GM19351 (cell line): ENCODE data around the gene GNG12.

Experiments
- ATAC-seq: cut with Tn5 transposase; IDR thresholded peaks from one replicate; pipeline ENCODE4 v1.9.1; 2021; ENCODE audit warnings: mild to moderate bottlenecking, moderate library complexity; ENCODE audit not compliant: unreplicated experiment

The GNG12 gene

GRCh38 chr1:67832737-67833601, at the start of gene GNG12:
GNG12 (minus strand) TSS chr1:67833467; CDS start chr1:67707686, 125,781 bp downstream.
- peak; percentile 69 for ATAC-seq

- no peak for ATAC-seq
Measured at GRCh38 chr1:67882196-67882958, 49.1 kb upstream of the GNG12 start.

- no peak for ATAC-seq
Measured at GRCh38 chr1:67880056-67880601, 46.9 kb upstream of the GNG12 start.

- no peak for ATAC-seq
Measured at GRCh38 chr1:67879485-67879884, 46.2 kb upstream of the GNG12 start.

- ATAC-seq, result no peak
Measured at GRCh38 chr1:67874501-67875111, 41.3 kb upstream of the GNG12 start.

GRCh38 chr1:67869233-67869632, 36.0 kb upstream of the GNG12 start:
- no peak for ATAC-seq

- no peak for ATAC-seq
Measured at GRCh38 chr1:67863637-67864036, 30.4 kb upstream of the GNG12 start.

GRCh38 chr1:67862685-67863084, 29.4 kb upstream of the GNG12 start:
- no peak for ATAC-seq

- ATAC-seq, result no peak
Measured at GRCh38 chr1:67861856-67862516, 28.7 kb upstream of the GNG12 start.

- no peak for ATAC-seq
Measured at GRCh38 chr1:67860776-67861175, 27.5 kb upstream of the GNG12 start.

GRCh38 chr1:67856921-67857320, 23.7 kb upstream of the GNG12 start:
- no peak for ATAC-seq

GRCh38 chr1:67855961-67856360, 22.7 kb upstream of the GNG12 start:
- no peak for ATAC-seq

- ATAC-seq, result no peak
Measured at GRCh38 chr1:67855444-67855843, 22.2 kb upstream of the GNG12 start.

- ATAC-seq, result peak; percentile 57
Measured at GRCh38 chr1:67853704-67854103, 20.4 kb upstream of the GNG12 start.

GRCh38 chr1:67851800-67852199, 18.5 kb upstream of the GNG12 start:
- no peak for ATAC-seq

- no peak for ATAC-seq
Measured at GRCh38 chr1:67850611-67851075, 17.4 kb upstream of the GNG12 start.

GRCh38 chr1:67850151-67850551, 16.9 kb upstream of the GNG12 start:
- peak; percentile 55 for ATAC-seq

GRCh38 chr1:67847466-67847865, 14.2 kb upstream of the GNG12 start:
- ATAC-seq, result no peak

- ATAC-seq, result no peak
Measured at GRCh38 chr1:67846538-67846937, 13.3 kb upstream of the GNG12 start.

GRCh38 chr1:67844988-67845387, 11.7 kb upstream of the GNG12 start:
- no peak for ATAC-seq

GRCh38 chr1:67843746-67844145, 10.5 kb upstream of the GNG12 start:
- ATAC-seq, result no peak
